Activated CD4-positive, alpha-beta memory T cell treated with anti-CD3 and anti-CD28 coated beads for 36 hours (primary cell): ENCODE results near the gene UBE4B. TPM values are rescaled to one million over a fixed set of nuclear protein-coding genes. Genes with fewer than 3 reads are reported as not detected.
"Not testable (repeated sequence)": the region's sequence is repeated elsewhere in the genome, so short reads cannot be mapped to it uniquely, and the experiment has no call there.

Experiments used
- CTCF ChIA-PET: fragments of 350-600 bp; sonication (Branson Sonifier 250); formaldehyde crosslinking; loops from one replicate; lab custom pipeline; 2021; ENCODE audit warnings: antibody characterized with exemption, inconsistent platforms; lab: Charles Lee
- POLR2A ChIA-PET: fragments of 350-600 bp; sonication (Branson Sonifier 250); formaldehyde crosslinking; loops from one replicate; lab custom pipeline; 2021; ENCODE audit warnings: antibody characterized with exemption; lab: Charles Lee
- DNase-seq: peaks from one replicate; pipeline ENCODE4 v3.0.0-alpha.2; 2020
- H3K27ac Mint-ChIP-seq: one replicate; pipeline ENCODE4 v1.8.0; 2021; ENCODE audit warnings: mixed read lengths
- H3K27me3 Mint-ChIP-seq: one replicate; pipeline ENCODE4 v1.8.0; 2021; ENCODE audit warnings: mixed read lengths
- H3K36me3 Mint-ChIP-seq: one replicate; pipeline ENCODE4 v1.8.0; 2021; ENCODE audit warnings: mixed read lengths
- H3K4me1 Mint-ChIP-seq: one replicate; pipeline ENCODE4 v1.8.0; 2021; ENCODE audit warnings: low read depth, mixed read lengths
- H3K4me3 Mint-ChIP-seq: one replicate; pipeline ENCODE4 v1.8.0; 2021; ENCODE audit warnings: mild to moderate bottlenecking, mixed read lengths
- H3K9me3 Mint-ChIP-seq: one replicate; pipeline ENCODE4 v1.8.0; 2021; ENCODE audit warnings: mixed read lengths
- intact Hi-C: fragments of 100-400 bp; cut with micrococcal nuclease; formaldehyde crosslinking; loops from one replicate; pipeline ENCODE4 v1.15.1; 2023
- total RNA-seq, 2 experiments: library from RNA; stranded (reverse); gene quantifications; one replicate each; pipeline ENCODE4 v1.2.3, GENCODE V29; 2021

UBE4B gene
- total RNA-seq, result 10 to 100 TPM; 24.3 to 25.3 TPM

DNA sequence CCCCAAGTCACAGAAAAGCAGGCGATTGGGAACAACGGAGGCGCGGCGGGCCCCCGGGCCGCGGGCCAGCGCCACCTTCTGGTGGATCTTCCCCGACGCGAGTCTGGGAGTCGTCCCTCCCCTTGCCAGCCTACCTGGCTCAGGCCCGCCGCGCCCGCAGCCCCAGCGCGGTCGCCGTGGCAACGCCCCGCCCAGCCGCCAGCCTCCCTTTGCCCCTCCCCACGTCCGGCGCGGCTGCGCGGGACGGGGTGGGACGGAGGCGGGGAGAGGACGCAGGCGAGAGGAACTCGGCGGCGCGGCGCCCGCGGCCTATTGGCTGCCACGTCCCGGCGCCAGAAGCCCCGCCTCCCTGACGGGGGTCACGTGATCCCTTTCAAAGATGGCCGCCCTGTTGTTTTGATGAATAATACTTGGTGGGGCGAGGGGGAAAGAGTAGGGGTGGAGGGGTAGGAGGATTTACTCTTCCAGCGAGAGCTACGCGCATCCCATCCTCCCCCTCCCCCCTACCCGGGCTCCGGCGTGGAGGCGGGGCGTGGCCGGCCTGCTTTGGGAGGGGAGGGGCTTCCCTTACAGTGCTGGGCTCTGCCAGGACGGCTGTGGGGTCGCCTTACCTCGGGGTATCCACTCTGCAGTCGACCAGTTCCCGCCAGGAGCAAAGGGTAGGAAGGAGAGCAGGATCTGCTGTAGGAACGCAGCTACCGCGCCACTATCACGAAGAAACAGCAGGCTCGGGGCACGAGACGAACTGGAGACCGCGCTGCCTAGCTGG is at the start of gene UBE4B:
TSS of gene UBE4B (plus strand) at position 369 of the 769 bp plus-strand sequence. CDS start 713 bp downstream, outside the sequence.
- peak; percentile 99 for DNase-seq
- Mint-ChIP-seq H3K4me3 (peak within 1 kb of the TSS; percentile 95), H3K27me3 (no peaks in the 10 kb centered on the region), H3K9me3 (no peaks in the 10 kb centered on the region), H3K27ac (peak within 1 kb of the TSS; percentile 89), H3K4me1 (peaks cover 23% of the 10 kb centered on the region), H3K36me3 (peaks cover 2% of the 10 kb centered on the region)
- ChIA-PET CTCF (interaction anchor here (0.8 to 2.0 kb wide), 4 partner anchors 70 to 118 kb away, joined by 3 to 6 read pairs (median 4); partner anchors contain the start of genes LZIC and NMNAT1), POLR2A (interaction anchor here (1.6 kb wide), 1 partner anchor 90 kb away, joined by 6 read pairs; the partner anchor contains the start of genes LZIC and NMNAT1)
- intact Hi-C loops, result loop anchor here (1.0 to 2.0 kb wide), 9 partner anchors 89 to 443 kb away; partner anchors contain the start of genes CENPS, CTNNBIP1, LZIC and NMNAT1

DNA sequence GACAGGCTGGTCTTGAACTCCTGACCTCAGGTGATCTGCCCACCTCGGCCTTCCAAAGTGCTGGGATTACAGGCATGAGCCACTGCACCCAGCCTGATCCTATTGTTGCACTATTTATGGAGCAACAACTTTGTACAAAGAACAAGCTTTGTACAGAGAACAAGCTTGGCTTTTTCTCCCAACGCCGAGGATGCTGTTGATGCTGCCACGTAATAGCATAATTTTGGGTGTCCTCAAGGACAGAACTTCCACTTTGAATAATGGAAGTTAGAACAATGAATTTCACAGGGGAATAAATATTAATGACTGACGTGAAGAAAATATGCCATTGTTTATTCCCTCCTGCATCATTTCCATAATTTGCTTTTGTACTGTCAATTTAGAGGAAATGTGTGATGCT is 48.5 kb upstream of the UBE4B start:
- ChIA-PET CTCF (interaction anchor here (1.5 kb wide), 1 partner anchor 34 kb away, joined by 3 read pairs; no protein-coding TSS in a partner anchor), POLR2A (no interaction called here)
- Mint-ChIP-seq H3K27ac (no peak overlapping the region), H3K27me3 (no peaks in the 10 kb centered on the region), H3K9me3 (no peaks in the 10 kb centered on the region), H3K4me3 (no peak overlapping the region), H3K4me1 (no peaks in the 10 kb centered on the region), H3K36me3 (peaks cover 8% of the 10 kb centered on the region)
- no peak for DNase-seq
- intact Hi-C loops, result no loop called here

- ChIA-PET POLR2A (interaction anchor here (0.6 kb wide), 1 partner anchor 1047 kb away, joined by 3 read pairs; no protein-coding TSS in a partner anchor), CTCF (interaction anchor here (1.5 kb wide), 1 partner anchor 35 kb away, joined by 3 read pairs; no protein-coding TSS in a partner anchor)
- no peak for DNase-seq
- H3K27ac Mint-ChIP-seq, result no peak overlapping the region
- intact Hi-C loops, result no loop called here
- H3K9me3 Mint-ChIP-seq, result no peaks in the 10 kb centered on the region
- H3K27me3 Mint-ChIP-seq, result no peaks in the 10 kb centered on the region
- no peaks in the 10 kb centered on the region for H3K4me1 Mint-ChIP-seq
- no peak overlapping the region for H3K4me3 Mint-ChIP-seq
- peaks cover 8% of the 10 kb centered on the region for H3K36me3 Mint-ChIP-seq
These were observed 47.8 kb upstream of the UBE4B start for GRCh38 chr1:9985001-9985400.

DNA sequence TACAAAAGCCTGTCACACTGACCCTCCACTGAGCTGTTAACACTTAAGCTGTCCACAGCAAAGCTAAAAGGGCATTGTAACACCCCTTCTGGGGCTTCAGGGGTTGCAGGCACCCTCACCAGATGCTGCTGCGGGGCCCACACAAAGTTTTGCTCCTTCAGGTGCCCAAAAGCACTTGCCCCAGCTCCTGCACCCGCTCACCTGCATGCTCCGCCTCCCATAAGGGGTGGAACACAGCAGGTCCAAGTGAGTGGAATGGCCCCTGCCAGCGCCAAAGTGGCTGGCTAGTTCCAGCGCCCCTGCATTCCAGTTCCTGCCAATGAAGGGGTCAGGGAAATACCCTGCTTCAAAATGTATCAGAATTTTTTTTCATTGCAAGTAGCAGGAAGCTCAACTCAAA is 43.0 kb upstream of the UBE4B start:
- no peak for DNase-seq
- no peak overlapping the region for H3K4me3 Mint-ChIP-seq
- peaks cover 9% of the 10 kb centered on the region for H3K27me3 Mint-ChIP-seq
- no peaks in the 10 kb centered on the region for H3K4me1 Mint-ChIP-seq
- POLR2A ChIA-PET, result no interaction called here
- intact Hi-C loops, result no loop called here
- H3K36me3 Mint-ChIP-seq, result no peaks in the 10 kb centered on the region
- CTCF ChIA-PET, result interaction anchor here (0.7 to 2.0 kb wide), 2 partner anchors 39 to 373 kb away, joined by 3 to 10 read pairs; no protein-coding TSS in a partner anchor
- H3K9me3 Mint-ChIP-seq, result no peaks in the 10 kb centered on the region
- no peak overlapping the region for H3K27ac Mint-ChIP-seq

- ChIA-PET POLR2A (interaction anchor here (0.6 kb wide), 1 partner anchor 18 kb away, joined by 3 read pairs; no protein-coding TSS in a partner anchor), CTCF (no interaction called here)
- no peak overlapping the region for H3K4me3 Mint-ChIP-seq
- peaks cover 9% of the 10 kb centered on the region for H3K27me3 Mint-ChIP-seq
- no peaks in the 10 kb centered on the region for H3K36me3 Mint-ChIP-seq
- H3K9me3 Mint-ChIP-seq, result no peaks in the 10 kb centered on the region
- no peak overlapping the region for H3K27ac Mint-ChIP-seq
- H3K4me1 Mint-ChIP-seq, result no peaks in the 10 kb centered on the region
- intact Hi-C loops, result no loop called here
- DNase-seq, result no peak
These were observed 41.8 kb upstream of the UBE4B start for GRCh38 chr1:9990944-9991343.

DNA sequence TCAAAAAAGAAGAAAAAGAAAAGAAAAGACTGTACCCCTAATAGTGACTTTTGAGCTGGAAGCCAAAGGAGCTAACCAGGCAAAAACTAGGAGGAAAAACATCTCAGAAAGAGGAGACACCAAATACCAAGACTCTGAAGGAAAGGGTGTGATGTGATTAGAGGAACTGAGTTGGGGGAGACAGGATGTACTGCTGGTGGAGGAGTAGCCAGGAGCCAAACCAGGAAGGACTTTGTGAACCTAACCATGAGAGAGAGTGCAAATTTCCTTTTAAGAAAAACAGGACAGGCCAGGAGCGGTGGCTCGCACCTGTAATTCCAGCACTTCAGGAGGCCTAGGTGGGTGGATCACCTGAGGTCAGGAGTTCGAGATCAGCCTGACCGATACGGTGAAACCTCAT is 39.8 kb upstream of the UBE4B start:
- Mint-ChIP-seq H3K27ac (no peak overlapping the region), H3K4me3 (no peak overlapping the region), H3K36me3 (no peaks in the 10 kb centered on the region), H3K4me1 (peaks cover 4% of the 10 kb centered on the region), H3K9me3 (no peaks in the 10 kb centered on the region), H3K27me3 (peaks cover 15% of the 10 kb centered on the region)
- ChIA-PET CTCF (no interaction called here), POLR2A (no interaction called here)
- DNase-seq, result no peak
- intact Hi-C loops, result no loop called here

DNA sequence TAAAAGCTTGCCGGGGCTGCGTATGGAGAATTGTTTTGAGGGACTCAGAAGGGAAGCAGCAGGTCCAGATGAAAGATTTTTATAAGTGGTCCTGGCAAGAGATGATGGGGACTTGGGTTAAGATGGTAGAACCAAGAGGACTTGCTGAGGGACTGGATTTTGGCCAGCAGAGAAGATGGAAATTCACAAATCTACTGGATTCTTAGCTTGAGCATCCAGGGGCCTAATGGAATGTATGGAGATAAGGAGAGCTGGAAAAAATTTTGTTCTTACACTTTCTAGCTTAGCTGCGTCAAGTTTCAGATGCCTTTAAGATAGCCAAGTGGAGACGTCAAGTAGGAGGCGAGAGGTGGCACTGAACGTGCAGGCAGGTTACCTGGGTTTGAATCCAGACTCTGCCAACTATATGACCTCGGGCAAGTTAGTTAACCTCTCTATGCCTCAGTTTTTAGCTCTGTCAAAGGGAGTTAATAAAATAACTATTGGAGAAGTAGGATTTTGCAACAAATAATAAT is 39.1 kb upstream of the UBE4B start:
- ChIA-PET CTCF (interaction anchor here (0.6 kb wide), 1 partner anchor 851 kb away, joined by 3 read pairs; no protein-coding TSS in a partner anchor), POLR2A (no interaction called here)
- H3K27me3 Mint-ChIP-seq, result peaks cover 20% of the 10 kb centered on the region
- H3K4me1 Mint-ChIP-seq, result peaks cover 4% of the 10 kb centered on the region
- no peak for DNase-seq
- peaks cover under 1% of the 10 kb centered on the region for H3K9me3 Mint-ChIP-seq
- intact Hi-C loops, result no loop called here
- no peaks in the 10 kb centered on the region for H3K36me3 Mint-ChIP-seq
- H3K27ac Mint-ChIP-seq, result no peak overlapping the region
- no peak overlapping the region for H3K4me3 Mint-ChIP-seq

GRCh38 chr1:9996624-9997582 is 35.9 kb upstream of the UBE4B start, which contains the start of gene RBP7:
Gene RBP7, plus strand, starts transcription at chr1:9997228. Its CDS starts 31 bp downstream, at chr1:9997259.
- peaks cover 2% of the 10 kb centered on the region for H3K36me3 Mint-ChIP-seq
- peak within 1 kb of the TSS; percentile 61 for H3K4me3 Mint-ChIP-seq
- H3K4me1 Mint-ChIP-seq, result peaks cover 4% of the 10 kb centered on the region
- H3K27ac Mint-ChIP-seq, result no peak within 1 kb of the TSS
- ChIA-PET CTCF (no interaction called here), POLR2A (no interaction called here)
- peaks cover 6% of the 10 kb centered on the region for H3K9me3 Mint-ChIP-seq
- peak; percentile 15 for DNase-seq
- peaks cover 28% of the 10 kb centered on the region for H3K27me3 Mint-ChIP-seq
- intact Hi-C loops, result no loop called here

DNA sequence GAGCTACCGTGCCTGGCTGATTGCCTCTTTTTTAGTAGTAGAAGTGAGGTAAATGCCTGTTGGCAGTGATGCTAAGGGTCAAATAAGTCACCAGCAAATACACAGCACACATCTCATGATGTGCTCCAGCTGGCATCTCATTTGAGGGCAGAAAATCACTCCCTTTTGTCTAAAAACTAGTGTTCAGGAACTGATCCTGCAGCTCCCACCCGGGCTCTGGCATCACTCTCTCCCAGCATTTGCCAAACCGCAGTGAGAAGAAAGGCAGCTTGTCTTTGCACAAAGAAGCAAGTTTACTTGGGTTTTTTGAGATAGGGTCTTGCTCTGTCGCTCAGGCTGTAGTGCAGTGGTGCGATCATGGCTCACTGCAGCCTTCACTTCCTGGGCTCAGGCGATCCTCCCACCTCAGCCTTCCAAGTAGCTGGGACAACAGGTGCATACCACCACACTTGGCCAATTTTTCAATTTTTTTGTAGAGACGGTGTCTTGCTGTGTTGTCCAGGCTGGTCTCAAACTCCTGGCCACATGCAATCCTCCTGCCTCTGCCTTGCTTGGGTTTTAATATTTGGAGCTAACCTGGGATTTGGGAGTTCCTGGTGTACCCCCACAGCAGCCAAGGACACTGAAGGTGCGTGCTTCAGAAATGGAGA is 31.6 kb upstream of the UBE4B start:
- ChIA-PET CTCF (interaction anchor here (0.6 kb wide), 1 partner anchor 70 kb away, joined by 3 read pairs; no protein-coding TSS in a partner anchor), POLR2A (no interaction called here)
- H3K9me3 Mint-ChIP-seq, result peaks cover 6% of the 10 kb centered on the region
- H3K4me1 Mint-ChIP-seq, result peaks cover 4% of the 10 kb centered on the region
- peaks cover 23% of the 10 kb centered on the region for H3K27me3 Mint-ChIP-seq
- peaks cover 2% of the 10 kb centered on the region for H3K36me3 Mint-ChIP-seq
- DNase-seq, result no peak
- no peak overlapping the region for H3K27ac Mint-ChIP-seq
- no peak overlapping the region for H3K4me3 Mint-ChIP-seq
- intact Hi-C loops, result no loop called here

- DNase-seq, intact Hi-C loops, POLR2A ChIA-PET, H3K4me3 Mint-ChIP-seq, CTCF ChIA-PET, H3K27ac Mint-ChIP-seq, H3K27me3 Mint-ChIP-seq, H3K9me3 Mint-ChIP-seq, H3K4me1 Mint-ChIP-seq, H3K36me3 Mint-ChIP-seq: not testable (repeated sequence)
These were observed 27.5 kb upstream of the UBE4B start for GRCh38 chr1:10005248-10005647.

- Mint-ChIP-seq H3K36me3 (no peaks in the 10 kb centered on the region), H3K9me3 (no peaks in the 10 kb centered on the region), H3K27me3 (peaks cover 4% of the 10 kb centered on the region), H3K27ac (no peak overlapping the region), H3K4me1 (no peaks in the 10 kb centered on the region), H3K4me3 (no peak overlapping the region)
- intact Hi-C loops, result no loop called here
- no peak for DNase-seq
- ChIA-PET POLR2A (no interaction called here), CTCF (no interaction called here)
These were observed 25.6 kb upstream of the UBE4B start for GRCh38 chr1:10007169-10007568.
